H1 (cell line): ENCODE results near the gene GGT5. TPM values are rescaled to one million over a fixed set of nuclear protein-coding genes. Genes with fewer than 3 reads are reported as not detected.
"Not testable (repeated sequence)": the region's sequence is repeated elsewhere in the genome, so short reads cannot be mapped to it uniquely, and the experiment has no call there.

Experiments
- CTCF ChIA-PET: fragments of 300-600 bp; sonication (Branson Sonifier 250); formaldehyde crosslinking; loops from one replicate; lab custom pipeline; 2021; ENCODE audit not compliant: partially characterized antibody; lab: Charles Lee
- POLR2A ChIA-PET: fragments of 300-600 bp; sonication (Branson Sonifier 250); formaldehyde crosslinking; loops from one replicate; lab custom pipeline; 2021; ENCODE audit warnings: inconsistent platforms; ENCODE audit not compliant: partially characterized antibody; lab: Charles Lee
- DNase-seq, 2 experiments: peaks; one replicate each; pipeline versions ENCODE4 v3.0.0 to v3.0.0-alpha.2; 2010 to 2022; ENCODE audit warnings: low spot score in 2 of 2, low read depth in 1 of 2, mixed read lengths in 1 of 2
- FAIRE-seq: peaks from 2 replicates; lab custom pipeline; 2011; peaks lifted over from hg19 to GRCh38; lab: Jason Lieb, UNC
- H2AFZ ChIP-seq: 2 replicates; pipeline ENCODE4 v1.8.1; 2012; ENCODE audit warnings: low read length, inconsistent platforms
- H2AK5ac ChIP-seq: 2 replicates; pipeline ENCODE4 v1.6.1; 2013; ENCODE audit warnings: low read depth, low read length
- H2BK120ac ChIP-seq: replicated peaks from 2 replicates; pipeline ENCODE3; 2013; ENCODE audit warnings: low read depth, low read length, inconsistent platforms
- H2BK12ac ChIP-seq: 2 replicates; pipeline ENCODE4 v1.6.1; 2013; ENCODE audit warnings: low read depth, low read length
- H2BK15ac ChIP-seq: 2 replicates; pipeline ENCODE4 v1.6.1; 2013; ENCODE audit warnings: low read length
- H2BK20ac ChIP-seq: 2 replicates; pipeline ENCODE4 v1.6.1; 2013; ENCODE audit warnings: low read length
- H2BK5ac ChIP-seq: 2 replicates; pipeline ENCODE4 v1.6.1; 2013; ENCODE audit warnings: low read depth, low read length
- H3K14ac ChIP-seq: 2 replicates; pipeline ENCODE4 v1.6.1; 2013; ENCODE audit warnings: inconsistent platforms; ENCODE audit not compliant: insufficient read length
- H3K18ac ChIP-seq: 2 replicates; pipeline ENCODE4 v1.6.1; 2013; ENCODE audit warnings: low read length; ENCODE audit errors: extremely low read depth
- H3K23ac ChIP-seq: 2 replicates; pipeline ENCODE4 v1.6.1; 2013; ENCODE audit warnings: inconsistent platforms; ENCODE audit not compliant: insufficient read length
- H3K23me2 ChIP-seq: 2 replicates; pipeline ENCODE4 v1.6.1; 2013; ENCODE audit warnings: low read depth, low read length
- H3K27ac ChIP-seq: 2 replicates; pipeline ENCODE4 v1.6.1; 2011; ENCODE audit warnings: low read depth, low read length, inconsistent platforms
- H3K27me3 ChIP-seq, 4 experiments: replicated peaks in 1 of 4; 1 replicate in 1 of 4; 2 replicates in 3 of 4; pipeline versions ENCODE4 v1.6.1 to v1.8.1; 2011 to 2013; ENCODE audit warnings: low read length in 3 of 4, mild to moderate bottlenecking in 3 of 4, inconsistent platforms in 2 of 4, mixed read lengths in 2 of 4, moderate library complexity in 1 of 4; ENCODE audit not compliant: control insufficient read depth in 3 of 4, insufficient read depth in 3 of 4; ENCODE audit errors: extremely low read depth in 1 of 4
- H3K36me3 ChIP-seq, 4 experiments: 2 replicates each; pipeline versions ENCODE4 v1.6.1 to v1.8.1; 2011 to 2013; ENCODE audit warnings: mild to moderate bottlenecking in 4 of 4, low read length in 3 of 4, moderate library complexity in 2 of 4, control low read depth in 1 of 4, inconsistent platforms in 1 of 4; ENCODE audit not compliant: insufficient read depth in 4 of 4, control insufficient read depth in 2 of 4
- H3K4ac ChIP-seq: replicated peaks from 2 replicates; pipeline ENCODE3; 2013; ENCODE audit warnings: low read length, low read depth, mixed read lengths, inconsistent platforms; ENCODE audit not compliant: insufficient read length
- H3K4me1 ChIP-seq, 4 experiments: replicated peaks in 1 of 4; 1 replicate in 1 of 4; 2 replicates in 3 of 4; pipeline versions ENCODE4 v1.6.1 to v1.8.1; 2011 to 2013; ENCODE audit warnings: low read length in 3 of 4, inconsistent platforms in 2 of 4, mixed read lengths in 1 of 4; ENCODE audit not compliant: insufficient read depth in 4 of 4, control insufficient read depth in 3 of 4
- H3K4me2 ChIP-seq, 2 experiments: 2 replicates each; pipeline versions ENCODE4 v1.6.1 to v1.8.1; 2011 to 2013; ENCODE audit warnings: low read depth in 2 of 2, low read length in 2 of 2, control low read depth in 1 of 2, inconsistent platforms in 1 of 2, mild to moderate bottlenecking in 1 of 2; ENCODE audit not compliant: insufficient read depth in 1 of 2
- H3K4me3 ChIP-seq, 4 experiments: fragments of 200-600, 300-600 bp in 1 of 4; sonication (generic), shearing (Covaris generic), sonication (Bioruptor Twin) in 1 of 4; 2 replicates each; pipeline versions ENCODE4 v1.5.1 to v1.8.1; 2011 to 2016; ENCODE audit warnings: low read length in 4 of 4, low read depth in 3 of 4, control low read depth in 2 of 4, inconsistent platforms in 2 of 4, mild to moderate bottlenecking in 2 of 4, mixed read lengths in 1 of 4, moderate library complexity in 1 of 4; ENCODE audit not compliant: insufficient read depth in 2 of 4; ENCODE audit errors: extremely low read depth in 1 of 4
- H3K56ac ChIP-seq: replicated peaks from 2 replicates; pipeline ENCODE3; 2013; ENCODE audit warnings: low read depth, mild to moderate bottlenecking, mixed read lengths, low read length, inconsistent platforms; ENCODE audit not compliant: insufficient read length
- H3K79me1 ChIP-seq: 2 replicates; pipeline ENCODE4 v1.6.1; 2013; ENCODE audit warnings: low read depth, low read length, control low read depth
- H3K79me2 ChIP-seq, 2 experiments: 2 replicates each; pipeline versions ENCODE4 v1.6.1 to v1.8.1; 2012 to 2013; ENCODE audit warnings: low read length in 2 of 2, mild to moderate bottlenecking in 2 of 2, inconsistent platforms in 1 of 2; ENCODE audit not compliant: insufficient read depth in 2 of 2, control insufficient read depth in 1 of 2
- H3K9ac ChIP-seq, 4 experiments: replicated peaks in 1 of 4; 1 replicate in 1 of 4; 2 replicates in 3 of 4; pipeline versions ENCODE4 v1.6.1 to v1.8.1; 2011 to 2013; ENCODE audit warnings: low read depth in 3 of 4, low read length in 3 of 4, control low read depth in 2 of 4, mild to moderate bottlenecking in 2 of 4, moderate library complexity in 2 of 4, inconsistent platforms in 1 of 4; ENCODE audit errors: extremely low read depth in 1 of 4
- H3K9me3 ChIP-seq, 2 experiments: 2 replicates each; pipeline versions ENCODE4 v1.6.1 to v1.8.1; 2012 to 2013; ENCODE audit warnings: mild to moderate bottlenecking in 2 of 2, moderate library complexity in 2 of 2, control low read depth in 1 of 2, inconsistent platforms in 1 of 2, low read depth in 1 of 2, low read length in 1 of 2, mixed read lengths in 1 of 2; ENCODE audit not compliant: insufficient read depth in 2 of 2
- H4K20me1 ChIP-seq, 2 experiments: replicated peaks in 1 of 2; 2 replicates each; pipeline versions ENCODE3 to v1.8.1; 2011 to 2013; ENCODE audit warnings: inconsistent platforms in 2 of 2, low read length in 2 of 2, mild to moderate bottlenecking in 1 of 2; ENCODE audit not compliant: insufficient read depth in 2 of 2, control insufficient read depth in 1 of 2
- H4K5ac ChIP-seq: 2 replicates; pipeline ENCODE4 v1.6.1; 2013; ENCODE audit warnings: low read length, low read depth, mixed read lengths, inconsistent platforms; ENCODE audit not compliant: insufficient read length
- H4K8ac ChIP-seq: 2 replicates; pipeline ENCODE4 v1.8.0; 2013; ENCODE audit warnings: mild to moderate bottlenecking, moderate library complexity, low read length, inconsistent platforms; ENCODE audit not compliant: insufficient read depth; ENCODE audit errors: extremely low read depth
- H4K91ac ChIP-seq: replicated peaks from 2 replicates; pipeline ENCODE3; 2013; ENCODE audit warnings: low read length, mixed read lengths, inconsistent platforms; ENCODE audit not compliant: insufficient read length
- WGBS, 2 experiments: shearing (Covaris generic) in 1 of 2; methylation state at CpG; one replicate each; pipeline versions ENCODE4 v1.1.6 to v1.1.7; 2013 to 2015; ENCODE audit warnings: low lambda C conversion rate in 2 of 2, mixed read lengths in 2 of 2, inconsistent platforms in 1 of 2, low coverage in 1 of 2, missing lambda C conversion rate in 1 of 2; ENCODE audit not compliant: insufficient replicate concordance in 2 of 2, insufficient coverage in 1 of 2, insufficient read length in 1 of 2; ENCODE audit errors: extremely low coverage in 1 of 2, missing lambda C conversion rate in 1 of 2; 5-methylcytosine and 5-hydroxymethylcytosine counted together
- polyA plus RNA-seq, 7 experiments: library from polyadenylated mRNA; depleted of rRNA in 3 of 7; stranded (reverse) in 5 of 7; unstranded in 2 of 7; fragments of >200 nt in 5 of 7; fragments of 200-250 nt in 2 of 7; gene quantifications; 1 replicate in 5 of 7; 2 replicates in 1 of 7; 4 replicates in 1 of 7; pipeline versions ENCODE4 v1.2.1 to v1.2.3, GENCODE V29; 2011 to 2013; ENCODE audit warnings: missing spikeins in 2 of 7, mixed read lengths in 2 of 7
- total RNA-seq: library from RNA; stranded (reverse); fragmentation: NEBNext Ultra II Directional; extraction: Animal tissue kit (Norgen Biotek cat#: 25700); gene quantifications from 2 replicates; pipeline ENCODE4 v1.2.1, GENCODE V29; 2021

Gene GGT5
- total and polyA plus RNA-seq, 2 of the 8 experiments (the other 6 are each of a cell fraction or from before 2014, with no cell fraction given): 0.05 TPM; not detected in 1

GRCh38 chr22:24256736-24257135, 11.9 kb upstream of the GGT5 start:
- H4K5ac ChIP-seq, H2BK120ac ChIP-seq, H2BK15ac ChIP-seq, H3K23ac ChIP-seq, FAIRE-seq, H3K23me2 ChIP-seq, H3K9ac ChIP-seq, H4K8ac ChIP-seq, H3K27me3 ChIP-seq, H3K56ac ChIP-seq, H4K91ac ChIP-seq, H2BK5ac ChIP-seq, H2AFZ ChIP-seq, H3K4ac ChIP-seq, H2BK12ac ChIP-seq, H3K4me1 ChIP-seq, H2AK5ac ChIP-seq, H4K20me1 ChIP-seq, H3K9me3 ChIP-seq, H3K27ac ChIP-seq, H3K4me2 ChIP-seq, H3K79me1 ChIP-seq, H2BK20ac ChIP-seq, H3K79me2 ChIP-seq, POLR2A ChIA-PET, H3K18ac ChIP-seq, DNase-seq, H3K4me3 ChIP-seq, H3K14ac ChIP-seq, H3K36me3 ChIP-seq: not testable (repeated sequence)
- CTCF ChIA-PET: interaction anchor here (0.7 kb wide), 1 partner anchor 67 kb away, joined by 3 read pairs; no protein-coding TSS in a partner anchor
- 89% methylated on average over 5 of the region's 7 CpGs; no CpG with 5 or more reads in 1 of the 2 experiments for WGBS, 2 experiments

- H3K4ac ChIP-seq, H3K14ac ChIP-seq, H3K23ac ChIP-seq, H3K36me3 ChIP-seq, H3K23me2 ChIP-seq, H4K20me1 ChIP-seq, H3K18ac ChIP-seq, H3K27ac ChIP-seq, H4K5ac ChIP-seq, POLR2A ChIA-PET, H2BK15ac ChIP-seq, H2AFZ ChIP-seq, FAIRE-seq, H3K4me1 ChIP-seq, H2BK5ac ChIP-seq, H3K56ac ChIP-seq, H2BK20ac ChIP-seq, H3K4me3 ChIP-seq, H3K79me1 ChIP-seq, H3K9ac ChIP-seq, CTCF ChIA-PET, H2AK5ac ChIP-seq, H4K91ac ChIP-seq, DNase-seq, H3K4me2 ChIP-seq, H3K79me2 ChIP-seq, H2BK120ac ChIP-seq, H4K8ac ChIP-seq, H2BK12ac ChIP-seq, H3K27me3 ChIP-seq, H3K9me3 ChIP-seq: not testable (repeated sequence)
- 88% methylated on average over 10 of the region's 13 CpGs; no CpG with 5 or more reads in 1 of the 2 experiments for WGBS, 2 experiments
Measured at GRCh38 chr22:24256136-24256535, 11.3 kb upstream of the GGT5 start.
